Astrocyte (in vitro differentiated cells and primary cell): Measurements from ENCODE around the gene FOXK2. TPM values are rescaled to one million over a fixed set of nuclear protein-coding genes. Genes with fewer than 3 reads are reported as not detected.

Source experiments
- DNase-seq: peaks from one replicate; pipeline ENCODE4 v3.0.0-alpha.2; 2010; ENCODE audit warnings: low read depth
- FAIRE-seq: peaks from 2 replicates; lab custom pipeline; 2011; peaks lifted over from hg19 to GRCh38; lab: Jason Lieb, UNC
- H2AFZ ChIP-seq: 2 replicates; pipeline ENCODE4 v1.6.0; 2012; ENCODE audit warnings: low read depth, low read length, inconsistent platforms
- H3K27ac ChIP-seq: 2 replicates; pipeline ENCODE4 v1.5.1; 2011; ENCODE audit warnings: low read depth, low read length, inconsistent platforms
- H3K27me3 ChIP-seq: 2 replicates; pipeline ENCODE4 v1.6.0; 2011; ENCODE audit warnings: low read length, inconsistent platforms; ENCODE audit not compliant: insufficient read depth
- H3K36me3 ChIP-seq: 2 replicates; pipeline ENCODE4 v1.5.1; 2011; ENCODE audit warnings: low read length, inconsistent platforms; ENCODE audit not compliant: insufficient read depth
- H3K4me1 ChIP-seq: 2 replicates; pipeline ENCODE4 v1.5.1; 2011; ENCODE audit warnings: low read length, inconsistent platforms; ENCODE audit not compliant: insufficient read depth
- H3K4me2 ChIP-seq: 2 replicates; pipeline ENCODE4 v1.6.0; 2012; ENCODE audit warnings: low read length, inconsistent platforms
- H3K4me3 ChIP-seq: 2 replicates; pipeline ENCODE4 v1.5.1; 2011; ENCODE audit warnings: low read depth, mild to moderate bottlenecking, low read length, inconsistent platforms; ENCODE audit not compliant: insufficient read depth
- H3K79me2 ChIP-seq: 2 replicates; pipeline ENCODE4 v1.6.0; 2012; ENCODE audit warnings: mild to moderate bottlenecking, low read length, inconsistent platforms; ENCODE audit not compliant: insufficient read depth
- H3K9ac ChIP-seq: 2 replicates; pipeline ENCODE4 v1.6.0; 2012; ENCODE audit warnings: mild to moderate bottlenecking, low read length, inconsistent platforms
- H3K9me3 ChIP-seq: 2 replicates; pipeline ENCODE4 v1.5.1; 2012; ENCODE audit warnings: low read depth, mild to moderate bottlenecking, low read length, inconsistent platforms; ENCODE audit not compliant: insufficient read depth
- H4K20me1 ChIP-seq: 2 replicates; pipeline ENCODE4 v1.6.0; 2012; ENCODE audit warnings: low read length, inconsistent platforms; ENCODE audit not compliant: insufficient read depth
- H3K27ac Mint-ChIP-seq: one replicate; pipeline ENCODE4 v1.8.0; 2021; ENCODE audit warnings: mild to moderate bottlenecking, mixed read lengths; ENCODE audit not compliant: unreplicated experiment
- H3K27me3 Mint-ChIP-seq: one replicate; pipeline ENCODE4 v1.8.0; 2021; ENCODE audit warnings: low read depth, mixed read lengths; ENCODE audit not compliant: unreplicated experiment
- H3K36me3 Mint-ChIP-seq: one replicate; pipeline ENCODE4 v1.8.0; 2021; ENCODE audit warnings: low read depth, mixed read lengths; ENCODE audit not compliant: unreplicated experiment
- H3K4me1 Mint-ChIP-seq: one replicate; pipeline ENCODE4 v1.8.0; 2021; ENCODE audit warnings: low read depth, mixed read lengths; ENCODE audit not compliant: unreplicated experiment
- H3K4me3 Mint-ChIP-seq: one replicate; pipeline ENCODE4 v1.8.0; 2021; ENCODE audit warnings: mild to moderate bottlenecking, moderate library complexity, mixed read lengths; ENCODE audit not compliant: unreplicated experiment
- H3K9me3 Mint-ChIP-seq: one replicate; pipeline ENCODE4 v1.8.0; 2021; ENCODE audit warnings: mild to moderate bottlenecking, mixed read lengths; ENCODE audit not compliant: unreplicated experiment
- EZH2 ChIP-seq: IDR thresholded peaks from 2 replicates; pipeline ENCODE4 v1.6.1; 2012; ENCODE audit warnings: mild to moderate bottlenecking, low read length, inconsistent platforms; ENCODE audit not compliant: insufficient read depth
- total RNA-seq: library from RNA; stranded (reverse); gene quantifications from 2 replicates; pipeline ENCODE4 v1.2.1, GENCODE V29; 2021
- TF ChIP-seq, protein P1 (sequence below): IDR thresholded peaks from 2 replicates; pipeline ENCODE4 v1.5.1; 2011; ENCODE audit warnings: low read depth, mild to moderate bottlenecking, inconsistent platforms, low read length, moderate library complexity; ENCODE audit not compliant: insufficient read depth

The FOXK2 gene
- total RNA-seq, 1 donor from 2014 or later, result 68.0 TPM

DNA sequence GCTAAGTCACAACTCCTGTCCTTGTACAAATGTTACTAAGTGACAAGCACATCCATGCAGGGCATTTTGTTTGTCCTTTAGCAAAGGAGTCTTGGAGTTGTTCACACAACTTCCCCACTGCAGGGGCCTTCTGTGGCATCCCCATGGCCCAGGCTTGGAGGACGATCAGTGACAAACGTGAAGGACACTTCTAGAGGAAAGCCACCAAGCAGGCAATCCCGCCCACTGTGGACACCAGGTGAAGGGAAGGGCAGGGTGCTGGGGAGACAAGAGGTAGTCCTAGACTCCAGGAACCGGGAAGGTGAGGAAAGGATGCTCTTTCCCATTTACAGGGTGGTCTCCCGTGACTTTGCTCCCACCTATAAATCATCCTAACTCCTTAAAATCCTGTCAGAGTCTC lies 124.6 kb downstream of the FOXK2 start:
- H3K36me3 Mint-ChIP-seq, result peaks cover 2% of the 10 kb centered on the region
- Histone ChIP-seq H3K4me3 (no peak overlapping the region), H3K79me2 (peaks cover 90% of the 10 kb centered on the region), H3K9ac (no peak overlapping the region), H4K20me1 (peaks cover 87% of the 10 kb centered on the region), H3K27me3 (no peaks in the 10 kb centered on the region), H3K36me3 (peaks cover 24% of the 10 kb centered on the region), H3K4me2 (no peak overlapping the region), H3K4me1 (peaks cover 3% of the 10 kb centered on the region), H3K27ac (no peak overlapping the region), H3K9me3 (no peaks in the 10 kb centered on the region), H2AFZ (no peak overlapping the region)
- DNase-seq, result no peak
- H3K27me3 Mint-ChIP-seq, result no peaks in the 10 kb centered on the region
- no peak overlapping the region for H3K4me3 Mint-ChIP-seq
- no peak overlapping the region for H3K27ac Mint-ChIP-seq
- H3K9me3 Mint-ChIP-seq, result no peaks in the 10 kb centered on the region
- H3K4me1 Mint-ChIP-seq, result peaks cover 5% of the 10 kb centered on the region
- TF ChIP-seq, protein P1, sequence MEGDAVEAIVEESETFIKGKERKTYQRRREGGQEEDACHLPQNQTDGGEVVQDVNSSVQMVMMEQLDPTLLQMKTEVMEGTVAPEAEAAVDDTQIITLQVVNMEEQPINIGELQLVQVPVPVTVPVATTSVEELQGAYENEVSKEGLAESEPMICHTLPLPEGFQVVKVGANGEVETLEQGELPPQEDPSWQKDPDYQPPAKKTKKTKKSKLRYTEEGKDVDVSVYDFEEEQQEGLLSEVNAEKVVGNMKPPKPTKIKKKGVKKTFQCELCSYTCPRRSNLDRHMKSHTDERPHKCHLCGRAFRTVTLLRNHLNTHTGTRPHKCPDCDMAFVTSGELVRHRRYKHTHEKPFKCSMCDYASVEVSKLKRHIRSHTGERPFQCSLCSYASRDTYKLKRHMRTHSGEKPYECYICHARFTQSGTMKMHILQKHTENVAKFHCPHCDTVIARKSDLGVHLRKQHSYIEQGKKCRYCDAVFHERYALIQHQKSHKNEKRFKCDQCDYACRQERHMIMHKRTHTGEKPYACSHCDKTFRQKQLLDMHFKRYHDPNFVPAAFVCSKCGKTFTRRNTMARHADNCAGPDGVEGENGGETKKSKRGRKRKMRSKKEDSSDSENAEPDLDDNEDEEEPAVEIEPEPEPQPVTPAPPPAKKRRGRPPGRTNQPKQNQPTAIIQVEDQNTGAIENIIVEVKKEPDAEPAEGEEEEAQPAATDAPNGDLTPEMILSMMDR, result no peak
- TF ChIP-seq EZH2, result no peak
- FAIRE-seq, result no peak

DNA sequence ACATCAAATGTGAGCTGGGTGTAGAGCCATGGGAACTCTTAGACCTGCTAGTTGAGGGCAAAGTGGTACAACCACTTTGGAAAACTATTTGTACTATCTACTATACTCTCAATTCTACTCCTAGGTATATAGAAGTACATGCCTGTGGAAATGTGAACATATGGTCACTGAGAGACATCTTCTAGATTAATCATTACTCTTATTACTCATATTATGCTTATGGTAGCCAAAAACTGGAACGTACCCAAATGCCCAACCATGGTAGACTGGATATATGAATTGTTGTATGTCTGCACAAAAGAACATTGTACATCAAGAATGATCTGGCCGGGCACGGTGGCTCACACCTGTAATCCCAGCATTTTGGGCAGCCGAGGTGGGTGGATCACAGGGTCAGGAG lies 126.0 kb downstream of the FOXK2 start:
- Mint-ChIP-seq H3K4me1 (peaks cover 7% of the 10 kb centered on the region), H3K27me3 (no peaks in the 10 kb centered on the region), H3K9me3 (no peaks in the 10 kb centered on the region), H3K4me3 (peak overlapping the region; percentile 25), H3K36me3 (peaks cover 2% of the 10 kb centered on the region), H3K27ac (no peak overlapping the region)
- no peaks in the 10 kb centered on the region for H3K9me3 ChIP-seq
- H3K4me3 ChIP-seq, result no peak overlapping the region
- TF ChIP-seq, protein P1, result no peak
- H3K27me3 ChIP-seq, result no peaks in the 10 kb centered on the region
- FAIRE-seq (no peak), DNase-seq (peak; percentile 5)
- H3K4me1 ChIP-seq, result peaks cover 4% of the 10 kb centered on the region
- no peak overlapping the region for H3K27ac ChIP-seq
- no peak overlapping the region for H2AFZ ChIP-seq
- H3K79me2 ChIP-seq, result peaks cover 76% of the 10 kb centered on the region
- peaks cover 73% of the 10 kb centered on the region for H4K20me1 ChIP-seq
- H3K36me3 ChIP-seq, result peaks cover 23% of the 10 kb centered on the region
- H3K9ac ChIP-seq, result no peak overlapping the region
- no peak overlapping the region for H3K4me2 ChIP-seq

DNA sequence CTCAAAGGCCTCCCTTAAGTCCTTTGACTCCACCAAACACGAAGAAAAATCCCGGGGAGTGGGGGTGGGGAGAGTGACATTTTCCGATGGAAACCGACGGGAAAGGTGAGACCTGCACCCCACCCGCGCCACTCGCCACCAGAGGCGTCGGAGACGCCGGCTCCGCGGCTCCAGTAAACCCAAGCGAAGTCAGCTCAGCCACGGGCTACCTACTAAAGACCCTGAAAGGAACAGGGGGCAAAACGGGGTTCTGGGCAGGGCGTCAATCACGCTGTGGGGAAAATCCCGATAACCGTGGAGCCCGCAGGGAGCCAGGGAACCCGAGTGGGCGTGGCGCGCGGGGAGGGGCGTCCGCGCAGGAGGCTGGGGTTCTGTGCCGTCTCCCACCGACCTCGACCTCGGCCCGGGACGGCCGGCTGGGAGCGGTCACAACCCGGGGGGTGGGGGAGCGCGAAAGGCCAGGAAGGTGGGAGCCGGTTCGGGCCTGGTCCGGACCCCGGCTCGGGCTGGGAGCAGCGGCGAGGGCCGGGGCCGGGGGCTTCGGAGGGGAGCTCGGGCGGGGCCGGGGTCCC lies 128.1 kb downstream of the FOXK2 start:
- Histone ChIP-seq H2AFZ (no peak overlapping the region), H3K4me1 (peaks cover 4% of the 10 kb centered on the region), H3K27me3 (no peaks in the 10 kb centered on the region), H3K9ac (peak overlapping the region; percentile 95), H3K4me3 (peak overlapping the region; percentile 86), H3K4me2 (peak overlapping the region; percentile 99), H3K79me2 (peaks cover 56% of the 10 kb centered on the region), H3K9me3 (no peaks in the 10 kb centered on the region), H3K36me3 (peaks cover 15% of the 10 kb centered on the region), H4K20me1 (peaks cover 51% of the 10 kb centered on the region), H3K27ac (peak overlapping the region; percentile 92)
- H3K27ac Mint-ChIP-seq, result peak overlapping the region; percentile 87
- H3K4me1 Mint-ChIP-seq, result peaks cover 7% of the 10 kb centered on the region
- H3K9me3 Mint-ChIP-seq, result no peaks in the 10 kb centered on the region
- FAIRE-seq, result no peak
- no peak for DNase-seq
- H3K27me3 Mint-ChIP-seq, result no peaks in the 10 kb centered on the region
- H3K4me3 Mint-ChIP-seq, result peak overlapping the region; percentile 89
- TF ChIP-seq, protein P1, result no peak
- TF ChIP-seq EZH2, result no peak
- H3K36me3 Mint-ChIP-seq, result peaks cover 2% of the 10 kb centered on the region
